Measurements from ENCODE around the gene CES1. TPM values are rescaled to one million over a fixed set of nuclear protein-coding genes. Genes with fewer than 3 reads are reported as not detected.
"Not testable (repeated sequence)": the region's sequence is repeated elsewhere in the genome, so short reads cannot be mapped to it uniquely, and the experiment has no call there.

The CES1 gene
- total and polyA plus RNA-seq, 2 experiments from 2014 or later: 0.76 TPM; not detected in 1

GRCh38 chr16:55765161-55765560 is 67.7 kb downstream of the CES1 start:
- 69 to 70% methylated on average over 3 of the region's 3 CpGs for WGBS, 2 experiments (ENCODE audit: low coverage in 1 of 2, low lambda C conversion rate in 2 of 2, missing lambda C conversion rate in 2 of 2)
- H4K20me1 ChIP-seq (ENCODE audit: insufficient read depth): no peaks in the 10 kb centered on the region
- no peaks in the 10 kb centered on the region for H3K79me2 ChIP-seq (ENCODE audit: insufficient read depth)
- H2AFZ ChIP-seq: no peak overlapping the region
- no peak overlapping the region for H3K27ac ChIP-seq
- H3K4me1 ChIP-seq (ENCODE audit: insufficient read depth): no peaks in the 10 kb centered on the region
- H3K9me2 ChIP-seq (ENCODE audit: insufficient read depth): no peaks in the 10 kb centered on the region
- H3F3A ChIP-seq (ENCODE audit: insufficient read depth): no peaks in the 10 kb centered on the region
- no peak for TF ChIP-seq EZH2phosphoT487 (IDR thresholded peaks at IDR 0.05; ENCODE audit: insufficient read depth, low read depth)
- no peak for DNase-seq
- no peak overlapping the region for H3K9ac ChIP-seq
- no peaks in the 10 kb centered on the region for H3K36me3 ChIP-seq (ENCODE audit: low read depth)
- no peak overlapping the region for H3K4me3 ChIP-seq
- H3K9me3 ChIP-seq (ENCODE audit: low read depth): no peaks in the 10 kb centered on the region
- H3K4me2 ChIP-seq (ENCODE audit: unreplicated experiment): no peak overlapping the region
- in situ Hi-C loops (cut with MboI): no loop called here
- no peaks in the 10 kb centered on the region for H3K27me3 ChIP-seq (replicated peaks; ENCODE audit: insufficient read depth)

DNA sequence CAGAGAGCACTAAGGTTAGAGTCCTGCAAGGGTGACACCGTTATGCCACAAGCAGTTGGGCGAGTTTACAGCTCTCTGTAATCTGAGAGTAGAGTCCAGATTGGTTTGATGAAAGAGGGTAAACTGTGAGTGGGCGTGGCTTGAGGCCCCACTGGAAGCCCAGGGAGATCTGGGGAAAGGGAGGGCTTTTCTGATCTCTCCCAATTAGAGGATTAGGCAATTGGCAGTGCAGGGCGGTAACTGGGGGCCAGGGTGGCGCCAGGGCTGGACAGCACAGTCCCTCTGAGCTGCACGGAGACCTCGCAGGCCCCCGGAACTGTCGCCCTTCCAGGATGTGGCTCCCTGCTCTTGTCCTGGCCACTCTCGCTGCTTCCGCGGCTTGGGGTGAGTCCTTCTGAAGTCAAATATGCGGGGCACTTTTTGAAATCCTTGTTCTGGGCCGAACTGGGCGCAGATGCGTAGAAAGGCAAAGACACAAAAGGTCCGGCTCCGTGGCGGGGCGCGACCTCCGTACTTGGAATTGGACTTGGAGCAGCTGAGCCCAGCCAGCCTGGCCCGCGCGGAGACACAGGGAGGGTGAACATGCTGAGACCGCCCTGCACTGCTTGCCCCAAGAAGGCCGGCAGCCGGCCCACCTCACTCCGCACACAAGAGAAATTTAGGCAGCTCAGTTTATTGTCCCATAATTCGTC is 72.4 kb downstream of the CES1 start:
- H4K20me1 ChIP-seq (ENCODE audit: insufficient read depth): no peaks in the 10 kb centered on the region
- H3K27ac ChIP-seq: no peak overlapping the region
- TF ChIP-seq EZH2phosphoT487 (IDR thresholded peaks at IDR 0.05; ENCODE audit: insufficient read depth, low read depth): no peak
- TF ChIP-seq EZH2 (IDR thresholded peaks at IDR 0.05; ENCODE audit: insufficient read depth, poor library complexity, severe bottlenecking): no peak
- no peak overlapping the region for H3K4me2 ChIP-seq (ENCODE audit: unreplicated experiment)
- no peak overlapping the region for H2AFZ ChIP-seq
- no peaks in the 10 kb centered on the region for H3K36me3 ChIP-seq (ENCODE audit: low read depth)
- H3K9me3 ChIP-seq (ENCODE audit: low read depth): no peaks in the 10 kb centered on the region
- WGBS, 2 experiments (ENCODE audit: low coverage in 1 of 2, low lambda C conversion rate in 2 of 2, missing lambda C conversion rate in 2 of 2): 1 to 2% methylated on average over 24 to 25 of the region's 30 CpGs
- DNase-seq: peak; percentile 9
- H3K27me3 ChIP-seq (replicated peaks; ENCODE audit: insufficient read depth): no peaks in the 10 kb centered on the region
- H3K9ac ChIP-seq: no peak overlapping the region
- no peaks in the 10 kb centered on the region for H3F3A ChIP-seq (ENCODE audit: insufficient read depth)
- H3K79me2 ChIP-seq (ENCODE audit: insufficient read depth): no peaks in the 10 kb centered on the region
- in situ Hi-C loops (cut with MboI): loop anchor here (5.0 kb wide), 1 partner anchor 72 kb away; the partner anchor contains the start of gene CES1
- H3K9me2 ChIP-seq (ENCODE audit: insufficient read depth): no peaks in the 10 kb centered on the region
- no peak overlapping the region for H3K4me3 ChIP-seq
- no peaks in the 10 kb centered on the region for H3K4me1 ChIP-seq (ENCODE audit: insufficient read depth)

DNA sequence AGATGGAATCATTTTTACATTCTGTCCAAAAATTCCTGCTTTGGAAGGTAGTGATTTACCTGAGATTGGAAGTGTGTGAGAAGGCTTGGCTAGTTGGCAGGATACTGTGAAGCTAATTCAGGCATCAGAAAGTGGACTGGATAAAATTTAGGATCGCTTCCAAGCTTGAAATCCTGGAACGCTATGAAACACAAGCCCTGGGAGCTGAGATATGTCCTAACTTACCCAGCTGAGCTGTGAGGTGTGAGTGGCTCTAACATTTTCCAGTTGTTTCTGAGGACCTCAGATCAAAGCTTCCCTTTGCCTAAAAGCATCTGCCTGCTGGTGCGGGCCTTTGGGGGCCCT is 73.0 kb downstream of the CES1 start:
- DNase-seq; H2AFZ ChIP-seq; H3K9me3 ChIP-seq (ENCODE audit: low read depth); H3K79me2 ChIP-seq (ENCODE audit: insufficient read depth); H3K27me3 ChIP-seq (replicated peaks; ENCODE audit: insufficient read depth); H3K9ac ChIP-seq; H3K9me2 ChIP-seq (ENCODE audit: insufficient read depth); H4K20me1 ChIP-seq (ENCODE audit: insufficient read depth); H3K4me1 ChIP-seq (ENCODE audit: insufficient read depth); H3K27ac ChIP-seq; H3K36me3 ChIP-seq (ENCODE audit: low read depth); H3K4me3 ChIP-seq; H3K4me2 ChIP-seq (ENCODE audit: unreplicated experiment); H3F3A ChIP-seq (ENCODE audit: insufficient read depth): not testable (repeated sequence)
- in situ Hi-C loops (cut with MboI): loop anchor here (5.0 kb wide), 1 partner anchor 72 kb away; the partner anchor contains the start of gene CES1
- WGBS, 2 experiments (ENCODE audit: low coverage in 1 of 2, low lambda C conversion rate in 2 of 2, missing lambda C conversion rate in 2 of 2): 35 to 42% methylated on average over 3 of the region's 3 CpGs

DNA sequence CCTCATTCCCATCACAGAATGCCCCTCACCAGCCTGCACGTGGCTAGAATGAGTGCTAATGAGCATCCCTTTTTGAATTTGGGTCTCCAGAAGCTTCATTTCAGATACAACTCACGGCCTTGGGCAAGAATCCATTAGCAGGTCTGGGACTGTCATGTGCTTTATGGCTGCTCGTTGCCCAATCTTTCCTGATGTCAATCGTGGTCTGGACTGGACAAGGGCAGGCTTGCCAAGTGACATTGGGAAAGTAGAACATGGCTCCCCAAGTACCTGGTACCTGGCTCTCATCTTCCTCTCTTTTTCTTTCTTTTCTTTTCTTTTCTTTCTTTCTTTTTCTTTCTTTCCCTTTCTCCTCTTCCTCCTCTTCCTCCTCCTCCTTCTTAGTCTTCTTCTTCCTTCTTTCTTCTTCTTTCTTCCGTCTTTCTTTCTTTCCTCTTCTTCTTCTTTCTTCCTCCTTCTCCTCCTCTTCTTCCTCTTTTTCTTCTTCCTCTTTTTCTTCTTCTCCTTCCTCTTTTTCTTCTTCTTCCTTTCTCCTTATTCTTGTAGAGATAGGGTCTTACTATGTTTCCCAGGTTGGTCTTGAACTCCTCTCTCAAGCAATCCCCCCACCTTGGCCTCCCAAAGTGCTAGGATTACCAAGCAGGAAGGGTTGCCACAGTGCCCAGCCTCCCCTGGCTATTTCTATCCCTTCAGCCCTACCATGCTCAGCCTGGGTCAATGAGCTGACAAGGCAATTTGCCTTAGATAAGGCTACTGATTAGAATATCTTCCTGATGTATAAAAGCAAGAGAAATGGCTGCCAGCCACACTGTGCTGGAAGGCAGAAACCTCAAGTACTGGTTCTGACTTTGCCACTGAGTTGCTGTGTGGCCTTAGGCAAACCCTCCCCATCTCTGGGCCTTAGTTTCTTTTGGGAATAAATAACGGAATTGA is 75.0 kb downstream of the CES1 start:
- WGBS, 2 experiments (ENCODE audit: low coverage in 1 of 2, low lambda C conversion rate in 2 of 2, missing lambda C conversion rate in 2 of 2): 25 to 32% methylated on average over 6 of the region's 6 CpGs
- H2AFZ ChIP-seq: not testable (repeated sequence)

More for the DNA sequence above, 75.0 kb downstream of the CES1 start:
- H3K79me2 ChIP-seq (ENCODE audit: insufficient read depth); H3K9me2 ChIP-seq (ENCODE audit: insufficient read depth); in situ Hi-C loops (cut with MboI); H4K20me1 ChIP-seq (ENCODE audit: insufficient read depth); DNase-seq; H3K27ac ChIP-seq; H3K27me3 ChIP-seq (replicated peaks; ENCODE audit: insufficient read depth); H3K9me3 ChIP-seq (ENCODE audit: low read depth); H3F3A ChIP-seq (ENCODE audit: insufficient read depth); H3K4me3 ChIP-seq; H3K4me2 ChIP-seq (ENCODE audit: unreplicated experiment); H3K4me1 ChIP-seq (ENCODE audit: insufficient read depth); H3K36me3 ChIP-seq (ENCODE audit: low read depth); H3K9ac ChIP-seq: not testable (repeated sequence)

Data from GM23248 (cell line).